Jurkat, Clone E6-1 (cell line): Measurements from ENCODE around the gene BIN1. TPM values are rescaled to one million over a fixed set of nuclear protein-coding genes. Genes with fewer than 3 reads are reported as not detected.

Experiments used
- DNase-seq: peaks from one replicate; pipeline ENCODE4 v3.0.0-alpha.2; 2011; ENCODE audit warnings: low read depth, low spot score
- H3K4me3 ChIP-seq: 2 replicates; pipeline ENCODE4 v1.5.1; 2011; ENCODE audit warnings: mild to moderate bottlenecking, low read length, control low read depth, moderate library complexity
- polyA plus RNA-seq: library from polyadenylated mRNA; unstranded; fragments of >200 nt; gene quantifications from one replicate; pipeline ENCODE4 v1.2.1, GENCODE V29; 2012; ENCODE audit warnings: missing spikeins; ENCODE audit not compliant: insufficient read length, insufficient read depth

The BIN1 gene, protein sequence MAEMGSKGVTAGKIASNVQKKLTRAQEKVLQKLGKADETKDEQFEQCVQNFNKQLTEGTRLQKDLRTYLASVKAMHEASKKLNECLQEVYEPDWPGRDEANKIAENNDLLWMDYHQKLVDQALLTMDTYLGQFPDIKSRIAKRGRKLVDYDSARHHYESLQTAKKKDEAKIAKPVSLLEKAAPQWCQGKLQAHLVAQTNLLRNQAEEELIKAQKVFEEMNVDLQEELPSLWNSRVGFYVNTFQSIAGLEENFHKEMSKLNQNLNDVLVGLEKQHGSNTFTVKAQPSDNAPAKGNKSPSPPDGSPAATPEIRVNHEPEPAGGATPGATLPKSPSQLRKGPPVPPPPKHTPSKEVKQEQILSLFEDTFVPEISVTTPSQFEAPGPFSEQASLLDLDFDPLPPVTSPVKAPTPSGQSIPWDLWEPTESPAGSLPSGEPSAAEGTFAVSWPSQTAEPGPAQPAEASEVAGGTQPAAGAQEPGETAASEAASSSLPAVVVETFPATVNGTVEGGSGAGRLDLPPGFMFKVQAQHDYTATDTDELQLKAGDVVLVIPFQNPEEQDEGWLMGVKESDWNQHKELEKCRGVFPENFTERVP
- polyA plus RNA-seq = 40.9 TPM

DNA sequence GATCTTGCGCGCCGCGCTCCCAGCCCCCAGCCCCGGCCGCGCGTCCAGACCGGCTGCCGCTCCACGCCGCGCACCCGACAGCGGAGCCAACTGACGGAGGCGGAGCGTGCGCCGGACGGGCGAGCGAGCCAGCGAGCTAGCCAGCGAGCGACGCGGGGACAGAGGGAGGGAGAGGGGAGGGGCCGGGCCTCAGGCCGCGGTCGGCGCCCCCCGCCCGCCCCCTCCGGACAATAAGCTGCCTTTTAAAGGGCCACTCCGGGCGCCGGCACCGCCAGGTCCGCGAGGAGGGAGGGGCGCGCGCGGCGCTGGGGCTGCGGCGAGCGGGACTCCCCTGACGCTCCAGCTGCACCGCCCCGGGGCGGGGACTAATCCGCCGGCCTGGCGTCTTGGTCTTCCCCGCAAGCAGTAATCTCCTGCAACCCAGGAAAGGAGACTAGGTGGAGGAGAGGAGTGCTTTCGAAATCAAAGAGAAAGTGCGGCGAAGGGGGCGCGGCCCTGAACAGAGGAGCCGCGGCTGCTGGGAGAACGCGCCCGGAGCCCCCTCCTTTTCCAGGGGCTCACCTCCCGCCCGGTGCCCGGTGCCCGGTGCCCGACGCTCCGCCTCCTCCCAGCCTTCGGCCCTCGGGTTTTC, at the start of gene BIN1:
TSS of gene BIN1 (minus strand) at position 164 of the 631 bp plus-strand sequence. CDS start 211 bp downstream, outside the sequence.
- H3K4me3 ChIP-seq = peak within 1 kb of the TSS; percentile 39
- DNase-seq = peak; percentile 23

DNA sequence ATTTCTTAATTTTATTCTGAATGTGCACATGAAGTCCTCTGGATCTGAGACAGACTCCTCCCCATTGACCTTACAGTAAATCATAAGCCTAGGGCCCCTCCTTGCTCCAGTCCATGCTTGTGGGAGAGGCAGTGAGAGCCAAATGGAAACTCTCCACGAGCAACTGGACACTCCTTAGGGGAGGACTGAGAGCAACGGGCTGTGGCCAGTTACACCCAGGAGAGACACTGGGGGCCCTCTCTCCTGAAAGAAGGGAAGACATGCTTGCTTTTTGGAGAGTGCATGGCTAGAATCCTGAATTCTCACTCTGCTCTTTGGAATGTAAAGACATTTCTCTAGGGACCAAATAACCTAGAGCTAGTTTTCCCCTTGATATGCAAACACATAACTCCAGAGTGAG, 49.0 kb upstream of the BIN1 start:
- DNase-seq = no peak
- no peak overlapping the region for H3K4me3 ChIP-seq

DNA sequence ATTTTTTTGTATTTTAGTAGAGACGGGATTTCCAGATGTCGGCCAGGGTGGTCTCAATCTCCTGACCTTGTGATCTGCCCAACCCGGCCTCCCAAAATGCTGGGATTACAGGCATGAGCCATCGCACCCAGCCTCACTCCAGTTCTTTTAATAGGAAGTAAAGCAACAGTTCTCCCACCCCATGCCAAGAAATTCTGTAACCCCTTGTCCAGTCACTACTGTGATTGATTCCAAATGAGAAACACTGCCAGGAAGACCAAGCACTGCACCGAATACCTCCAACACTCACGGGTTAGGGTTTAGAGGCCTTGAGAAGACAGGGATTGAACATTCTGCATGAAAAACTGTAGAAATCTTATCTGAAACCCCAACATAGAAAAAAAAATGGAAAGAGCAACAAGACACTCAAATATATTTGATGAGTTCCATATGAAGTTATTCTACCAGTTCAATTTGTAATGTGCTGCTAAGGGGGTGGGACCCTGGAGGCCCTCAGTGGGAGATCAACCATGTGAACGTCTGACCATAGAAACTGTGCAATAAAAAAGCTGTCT, 48.2 kb upstream of the BIN1 start:
- no peak for DNase-seq
- no peak overlapping the region for H3K4me3 ChIP-seq

DNA sequence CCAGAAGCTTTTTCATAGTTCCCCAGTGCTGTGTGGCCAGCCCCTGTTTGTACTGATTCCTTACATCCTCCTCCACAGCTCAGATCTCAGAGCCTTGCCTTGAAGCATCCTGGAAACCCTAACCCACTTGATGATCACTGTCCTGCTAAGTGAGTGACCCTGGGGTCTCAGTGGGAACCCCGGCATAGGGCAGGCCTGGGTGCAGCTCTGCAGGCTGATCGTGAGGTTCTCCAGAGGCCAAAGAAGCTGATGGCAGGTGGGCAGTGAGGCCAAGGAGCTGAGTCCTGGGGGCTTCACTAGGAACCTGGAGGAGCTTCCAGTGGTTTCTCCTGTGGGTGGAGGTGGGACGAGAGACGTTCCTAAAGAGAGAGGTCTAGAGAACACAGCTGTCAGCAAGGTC, 47.4 kb upstream of the BIN1 start:
- DNase-seq = no peak
- no peak overlapping the region for H3K4me3 ChIP-seq

DNA sequence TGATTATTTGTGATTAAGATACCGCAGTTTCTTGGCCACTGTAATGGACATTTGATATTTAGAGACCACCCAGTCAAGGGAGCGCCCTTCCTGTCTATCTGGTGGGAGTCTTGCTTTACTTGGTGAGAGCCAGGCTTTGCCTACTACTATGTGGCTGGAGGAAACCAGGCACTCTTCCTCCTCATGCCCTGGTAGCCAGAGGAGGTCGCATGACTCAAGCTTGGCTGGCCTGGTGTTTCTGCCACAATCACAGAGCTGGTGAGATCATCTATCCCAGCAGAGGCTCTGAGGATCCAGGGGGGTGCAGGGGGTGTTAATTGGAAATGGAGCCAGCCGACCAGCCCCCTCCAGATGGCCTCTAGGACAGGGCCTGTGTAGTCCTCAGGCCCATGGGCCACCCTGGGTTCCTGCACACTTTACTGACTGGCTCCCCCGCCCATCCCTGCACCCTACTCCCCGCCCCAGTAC, 46.8 kb upstream of the BIN1 start:
- no peak for DNase-seq

DNA sequence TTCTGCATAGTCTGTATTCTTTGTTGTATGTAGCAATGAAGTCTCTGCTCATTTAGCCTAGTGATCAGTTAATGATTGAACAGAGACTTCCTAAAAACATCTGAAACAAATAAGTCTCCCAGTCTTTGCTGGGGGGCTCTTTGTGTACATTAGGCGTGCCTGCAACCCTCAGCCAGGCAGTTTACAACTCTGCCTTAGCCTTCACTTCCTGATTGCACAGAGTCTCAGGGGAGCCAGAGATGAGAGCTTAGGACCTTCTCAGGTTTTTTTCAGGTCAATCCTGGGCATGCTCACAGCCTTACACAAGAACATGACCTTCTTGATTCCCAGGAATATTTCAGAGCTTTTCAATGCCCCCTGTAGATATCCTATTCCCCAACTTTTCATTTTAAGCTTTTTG, 44.0 kb upstream of the BIN1 start:
- H3K4me3 ChIP-seq = no peak overlapping the region
- DNase-seq = no peak

More for the DNA sequence above, 46.8 kb upstream of the BIN1 start:
- no peak overlapping the region for H3K4me3 ChIP-seq

DNA sequence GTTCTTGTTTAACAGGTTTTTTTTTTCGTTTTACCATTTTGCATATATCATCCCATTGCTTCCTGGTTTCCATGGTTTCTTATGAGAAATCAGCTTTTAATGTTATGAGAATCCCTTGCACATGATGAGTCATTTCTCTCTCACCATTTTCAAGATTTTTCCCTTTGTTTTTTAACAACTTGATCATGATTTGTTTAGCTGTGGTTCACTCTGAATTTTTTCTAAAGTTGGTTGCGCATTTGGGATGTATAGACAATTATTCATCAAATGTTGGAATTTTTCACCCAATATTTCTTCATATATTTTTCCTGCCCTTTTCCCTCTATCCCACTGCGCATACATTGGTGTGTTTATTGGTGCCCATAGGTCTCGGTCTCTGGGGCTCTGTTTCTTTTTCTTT, 42.4 kb upstream of the BIN1 start:
- DNase-seq = no peak

DNA sequence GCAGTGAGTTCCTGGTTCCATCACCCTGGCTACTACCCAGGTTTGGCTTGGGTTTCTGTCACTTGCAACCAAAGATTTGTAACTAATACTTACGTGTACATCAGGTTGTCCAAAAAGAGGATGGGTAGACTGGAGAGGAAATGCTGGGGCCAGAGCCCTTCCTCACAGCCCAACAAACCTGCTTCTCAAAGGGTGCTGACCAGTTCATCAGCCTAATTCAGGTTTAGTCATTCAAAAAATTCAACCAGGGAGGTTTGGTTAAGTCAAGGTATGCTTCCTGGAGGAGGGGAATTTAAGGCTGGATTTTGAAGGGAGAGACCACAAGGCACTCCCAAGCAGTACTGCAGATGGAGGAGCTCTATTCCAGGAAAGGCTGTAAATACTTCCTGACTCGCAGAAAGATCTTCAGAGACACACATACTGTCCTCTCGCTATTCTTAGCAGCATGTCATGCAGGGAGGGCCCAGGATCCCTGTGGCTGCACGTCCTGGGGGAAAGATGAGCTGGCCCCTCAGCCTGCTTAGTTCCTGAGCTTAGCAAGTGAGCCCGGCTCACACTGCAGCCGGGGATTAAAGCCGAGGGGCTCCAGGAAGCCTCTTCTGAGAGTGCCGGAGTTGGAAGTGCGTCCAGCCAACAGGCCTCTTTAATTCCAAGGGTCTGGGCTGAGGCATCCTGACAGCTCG, 40.0 kb upstream of the BIN1 start:
- no peak overlapping the region for H3K4me3 ChIP-seq
- no peak for DNase-seq

More for the DNA sequence above, 42.4 kb upstream of the BIN1 start:
- H3K4me3 ChIP-seq = no peak overlapping the region

DNA sequence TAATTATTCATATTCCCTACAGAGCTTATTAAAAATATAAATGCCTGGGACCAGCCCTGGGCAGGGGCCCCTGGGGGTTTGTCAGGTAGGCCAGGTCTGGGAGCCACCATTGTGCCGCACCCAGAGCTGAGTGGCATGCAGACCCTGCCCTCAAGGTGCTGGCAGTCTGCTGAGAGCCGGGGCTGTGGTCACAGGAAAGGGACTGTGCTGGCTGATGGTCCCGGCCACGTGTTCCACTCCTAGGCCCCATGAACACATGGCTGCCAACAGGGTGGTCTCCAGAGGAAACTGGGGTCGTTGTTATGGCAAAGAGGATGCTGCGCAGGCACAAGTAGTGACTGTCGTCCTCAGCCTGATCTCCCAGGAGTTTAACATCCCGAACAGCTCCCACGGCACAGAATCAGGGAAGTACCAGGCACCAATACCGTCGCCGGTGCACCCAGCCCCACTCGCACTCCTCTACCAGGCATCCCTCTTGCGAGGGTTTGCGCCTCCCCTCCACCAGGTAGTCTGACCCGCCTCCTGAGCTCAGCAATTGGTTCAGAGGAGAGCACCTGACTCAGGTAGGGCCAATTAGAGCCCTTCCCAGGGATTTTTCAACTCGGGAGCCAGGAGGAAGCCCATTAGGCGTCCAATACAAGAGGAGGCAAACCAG, 39.2 kb upstream of the BIN1 start:
- no peak for DNase-seq
- H3K4me3 ChIP-seq = no peak overlapping the region

DNA sequence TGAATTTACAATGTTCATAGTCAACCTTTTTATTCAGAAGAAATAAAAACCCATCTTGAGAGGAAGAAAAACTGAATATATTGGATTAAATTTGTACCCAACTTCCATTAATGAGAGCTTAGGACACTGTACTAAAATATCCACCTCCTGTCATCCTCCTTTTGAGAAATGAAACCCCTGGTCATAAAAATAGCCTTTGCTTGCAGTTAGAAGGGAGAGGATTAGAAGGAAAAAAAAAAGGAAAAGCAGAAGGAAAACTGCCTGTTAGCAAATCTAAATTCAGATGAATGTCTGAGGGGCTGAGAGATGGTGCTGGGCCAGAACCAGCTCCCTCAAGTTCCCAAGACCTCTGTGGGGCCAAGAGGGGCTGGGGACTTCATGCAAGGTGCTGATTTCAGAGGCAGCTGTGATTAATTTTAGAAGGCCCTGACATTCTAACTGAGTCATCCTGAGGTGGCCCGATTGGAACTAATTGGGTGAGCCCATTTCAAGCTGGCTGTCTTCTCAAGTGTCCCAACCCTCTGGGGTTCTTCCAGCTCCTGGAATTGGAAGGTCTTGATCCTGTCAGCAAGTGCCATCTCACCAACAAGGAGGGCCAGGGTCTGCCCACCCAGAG, 38.4 kb upstream of the BIN1 start:
- no peak overlapping the region for H3K4me3 ChIP-seq
- no peak for DNase-seq

DNA sequence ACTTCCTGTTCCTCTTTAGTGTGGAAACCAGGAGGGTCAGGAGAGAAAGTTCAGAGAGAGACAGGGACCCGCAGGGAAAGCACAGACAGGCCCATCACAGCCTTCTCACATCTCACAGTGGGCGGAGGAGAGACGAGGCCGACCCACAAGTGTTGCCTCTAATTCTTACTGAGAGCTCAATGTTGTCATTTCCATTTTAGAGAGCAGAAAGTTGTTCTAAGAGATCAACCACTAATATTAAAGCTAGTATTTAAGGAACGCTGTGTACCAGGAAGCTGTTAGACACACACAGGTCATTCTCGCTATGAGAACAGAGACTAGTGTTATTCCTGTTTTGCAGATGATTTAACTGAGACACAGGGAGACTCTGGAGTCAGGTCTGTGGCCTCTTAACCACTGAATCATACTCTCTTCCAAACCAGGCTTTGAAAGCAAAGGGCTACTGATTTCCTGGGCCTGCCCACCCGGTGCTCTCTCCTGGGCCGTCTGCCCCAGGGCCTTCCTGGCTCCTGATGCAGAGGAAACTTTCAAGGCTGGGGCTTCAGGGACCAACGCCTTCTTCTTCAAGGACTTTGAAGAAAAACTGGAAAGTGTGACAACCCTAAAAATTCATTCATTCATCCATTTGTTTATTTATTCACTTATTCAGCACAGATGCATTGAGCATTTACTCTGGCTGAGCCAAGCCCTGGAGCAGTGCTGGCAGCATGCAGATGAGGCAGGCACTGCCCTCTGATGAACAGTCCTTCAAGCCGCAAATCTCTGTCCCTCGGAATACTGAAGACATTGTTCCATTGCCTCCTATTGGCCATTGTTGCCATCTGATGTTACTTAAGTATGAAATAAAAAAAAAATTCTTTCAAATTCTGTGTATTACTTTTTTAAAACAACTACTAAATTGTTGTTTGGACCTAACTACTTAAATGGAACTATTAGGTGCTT, 37.2 kb upstream of the BIN1 start:
- no peak for DNase-seq

DNA sequence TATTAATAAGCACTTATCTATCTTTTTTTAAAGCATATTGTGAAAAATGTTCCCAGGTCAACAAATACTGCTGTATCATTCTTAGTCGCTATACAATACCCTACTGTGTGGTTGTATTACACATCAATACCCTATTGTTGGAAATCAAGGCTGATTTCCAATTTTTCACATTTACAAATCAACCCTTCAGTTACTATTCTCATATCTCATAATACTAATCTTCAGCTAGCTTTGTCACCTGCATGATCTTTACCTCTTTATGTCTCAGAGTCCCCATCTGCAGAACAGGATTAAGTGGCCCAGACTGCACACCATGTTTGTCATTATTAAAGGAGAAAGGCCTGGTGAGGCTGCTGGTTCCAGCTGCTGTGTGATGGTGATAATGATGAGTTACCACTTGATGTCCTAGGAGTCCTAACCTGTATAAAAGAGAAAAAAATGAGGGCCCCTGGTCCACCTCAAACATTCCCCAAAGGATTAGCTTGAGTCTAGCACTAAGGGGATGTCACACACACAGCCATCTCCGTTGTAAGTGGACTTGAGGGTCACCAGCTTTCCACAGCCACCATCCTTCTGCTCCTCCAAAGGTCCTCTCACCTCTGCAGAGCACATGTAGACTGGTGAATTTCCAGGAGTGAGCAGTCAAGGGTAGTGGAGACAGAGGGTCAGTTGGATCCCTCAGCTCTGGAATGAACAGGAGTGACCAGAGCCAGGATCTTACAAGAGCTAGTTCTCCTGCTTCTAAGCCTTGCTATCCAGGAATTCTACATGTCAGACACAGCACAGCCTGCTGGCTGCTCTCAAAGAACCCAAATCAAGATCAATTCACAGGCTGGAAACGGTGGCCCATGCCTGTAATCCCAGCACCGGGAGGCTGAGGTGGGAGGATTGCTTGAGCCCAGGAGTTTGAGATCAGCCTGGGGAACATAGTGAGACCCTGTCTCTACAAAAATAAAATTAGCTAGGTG, 36.0 kb upstream of the BIN1 start:
- H3K4me3 ChIP-seq = no peak overlapping the region
- no peak for DNase-seq

More for the DNA sequence above, 37.2 kb upstream of the BIN1 start:
- H3K4me3 ChIP-seq = no peak overlapping the region

DNA sequence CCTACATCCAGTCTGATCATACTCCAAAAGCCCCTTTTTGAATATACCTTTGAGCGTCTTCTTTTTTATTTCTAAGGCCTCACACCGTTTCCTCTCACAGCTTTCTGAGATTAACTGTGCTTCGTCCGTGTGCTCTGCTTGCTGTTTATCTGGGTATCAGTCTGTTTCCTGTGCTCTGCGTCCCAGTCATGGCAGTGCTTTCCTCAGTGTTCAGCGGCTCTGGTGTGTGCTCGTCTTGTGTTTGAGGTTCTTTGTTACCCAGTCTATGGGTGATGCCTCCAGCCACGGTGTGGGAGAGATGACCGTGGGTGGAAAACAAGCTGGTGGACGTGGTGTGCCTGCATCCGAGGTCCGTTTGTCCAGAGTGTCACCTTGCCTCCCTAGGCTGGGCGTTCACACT, 33.6 kb upstream of the BIN1 start:
- no peak overlapping the region; the same call in 1 of the 2 replicates for H3K4me3 ChIP-seq
- peak; percentile 43 for DNase-seq

DNA sequence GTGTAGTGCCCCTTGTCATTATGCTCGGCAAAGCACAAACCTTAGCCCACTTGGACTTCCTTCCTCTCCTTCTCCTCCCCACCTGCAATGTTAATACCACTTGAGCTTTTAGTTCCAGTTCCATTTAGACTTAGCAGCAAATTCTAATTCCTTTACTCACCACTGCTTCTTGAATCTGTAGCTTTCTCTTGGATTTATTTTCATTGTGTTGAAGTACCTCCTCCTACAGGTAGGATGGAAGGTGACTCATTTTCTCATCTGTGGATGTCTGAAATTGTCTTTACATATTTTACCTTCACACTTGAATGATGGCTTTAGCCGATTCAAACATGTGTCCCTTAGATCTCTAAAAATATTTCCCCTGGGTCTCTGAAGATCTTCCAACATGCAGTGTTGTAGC, 32.8 kb upstream of the BIN1 start:
- no peak overlapping the region for H3K4me3 ChIP-seq
- DNase-seq = no peak

DNA sequence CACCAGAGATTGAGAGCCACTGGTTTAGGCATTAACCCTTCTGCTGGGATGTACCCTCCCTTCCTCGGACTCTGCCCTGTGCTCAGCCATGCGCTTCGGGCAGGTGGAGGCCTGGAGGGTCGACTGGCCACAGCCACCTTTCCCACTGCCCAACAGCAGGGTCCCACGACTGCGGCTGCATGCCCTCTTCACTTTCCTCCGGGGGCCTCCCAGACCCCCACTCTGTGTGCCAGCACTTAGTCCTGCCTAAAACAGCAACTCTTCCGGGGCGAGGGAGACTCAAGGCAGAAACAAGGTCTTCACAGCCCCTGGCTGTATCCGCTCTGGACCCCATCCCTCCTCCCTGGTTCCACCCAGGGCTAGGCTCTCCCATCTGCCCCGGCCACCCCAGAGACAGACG, 31.3 kb upstream of the BIN1 start:
- H3K4me3 ChIP-seq = no peak overlapping the region
- DNase-seq = no peak

DNA sequence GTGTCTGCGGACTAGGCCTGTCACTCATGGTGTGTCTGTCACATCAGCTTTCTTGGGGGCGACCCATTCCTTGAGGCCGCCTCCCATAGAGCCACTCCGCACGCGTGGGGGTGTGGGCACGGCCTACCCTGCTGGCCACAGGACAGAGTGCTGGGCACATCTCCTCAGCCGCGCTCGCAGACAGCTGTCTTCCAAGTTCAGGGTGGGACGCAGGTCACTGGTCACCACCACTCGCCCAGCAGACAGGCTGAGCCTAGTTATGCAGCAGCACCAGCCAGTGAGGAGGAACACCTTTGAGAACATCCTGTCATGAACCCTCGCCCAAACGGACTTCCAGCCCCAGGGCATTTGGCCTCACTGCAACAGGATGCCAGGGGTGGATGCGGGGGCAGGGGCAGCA, 30.8 kb upstream of the BIN1 start:
- no peak overlapping the region for H3K4me3 ChIP-seq
- DNase-seq = no peak
